HL-60/S4 (cell line): ENCODE measurements around the gene FAM193B.

Experiments used
- in situ Hi-C: fragments of 300-500 bp; cut with MboI; formaldehyde crosslinking; loops from 2 replicates; pipeline ENCODE4 v1.14.3; 2022; ENCODE audit warnings: low sequenced_read_pairs

The FAM193B gene

GRCh38 chr5:177554474-177555111 is at the start of gene FAM193B:
FAM193B (minus strand) TSS chr5:177554563; CDS start chr5:177554458, 105 bp downstream.
- in situ Hi-C loops, result no loop called here

DNA sequence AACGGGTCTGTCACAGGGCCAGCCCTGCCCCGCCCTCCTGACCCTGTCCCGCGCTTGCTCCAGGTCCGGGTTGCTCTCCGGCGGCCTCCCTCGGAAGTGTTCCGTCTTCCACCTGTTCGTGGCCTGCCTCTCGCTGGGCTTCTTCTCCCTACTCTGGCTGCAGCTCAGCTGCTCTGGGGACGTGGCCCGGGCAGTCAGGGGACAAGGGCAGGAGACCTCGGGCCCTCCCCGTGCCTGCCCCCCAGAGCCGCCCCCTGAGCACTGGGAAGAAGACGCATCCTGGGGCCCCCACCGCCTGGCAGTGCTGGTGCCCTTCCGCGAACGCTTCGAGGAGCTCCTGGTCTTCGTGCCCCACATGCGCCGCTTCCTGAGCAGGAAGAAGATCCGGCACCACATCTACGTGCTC is 49.8 kb upstream of the FAM193B start:
- in situ Hi-C loops, result loop anchor here (25.0 kb wide), 1 partner anchor 458 kb away; no protein-coding TSS in a partner anchor

- in situ Hi-C loops, result loop anchor here (25.0 kb wide), 1 partner anchor 459 kb away; no protein-coding TSS in a partner anchor
Measured at GRCh38 chr5:177603631-177604030, 49.3 kb upstream of the FAM193B start.

GRCh38 chr5:177602458-177602830 is 48.1 kb upstream of the FAM193B start:
- in situ Hi-C loops, result loop anchor here (25.0 kb wide), 1 partner anchor 460 kb away; no protein-coding TSS in a partner anchor

DNA sequence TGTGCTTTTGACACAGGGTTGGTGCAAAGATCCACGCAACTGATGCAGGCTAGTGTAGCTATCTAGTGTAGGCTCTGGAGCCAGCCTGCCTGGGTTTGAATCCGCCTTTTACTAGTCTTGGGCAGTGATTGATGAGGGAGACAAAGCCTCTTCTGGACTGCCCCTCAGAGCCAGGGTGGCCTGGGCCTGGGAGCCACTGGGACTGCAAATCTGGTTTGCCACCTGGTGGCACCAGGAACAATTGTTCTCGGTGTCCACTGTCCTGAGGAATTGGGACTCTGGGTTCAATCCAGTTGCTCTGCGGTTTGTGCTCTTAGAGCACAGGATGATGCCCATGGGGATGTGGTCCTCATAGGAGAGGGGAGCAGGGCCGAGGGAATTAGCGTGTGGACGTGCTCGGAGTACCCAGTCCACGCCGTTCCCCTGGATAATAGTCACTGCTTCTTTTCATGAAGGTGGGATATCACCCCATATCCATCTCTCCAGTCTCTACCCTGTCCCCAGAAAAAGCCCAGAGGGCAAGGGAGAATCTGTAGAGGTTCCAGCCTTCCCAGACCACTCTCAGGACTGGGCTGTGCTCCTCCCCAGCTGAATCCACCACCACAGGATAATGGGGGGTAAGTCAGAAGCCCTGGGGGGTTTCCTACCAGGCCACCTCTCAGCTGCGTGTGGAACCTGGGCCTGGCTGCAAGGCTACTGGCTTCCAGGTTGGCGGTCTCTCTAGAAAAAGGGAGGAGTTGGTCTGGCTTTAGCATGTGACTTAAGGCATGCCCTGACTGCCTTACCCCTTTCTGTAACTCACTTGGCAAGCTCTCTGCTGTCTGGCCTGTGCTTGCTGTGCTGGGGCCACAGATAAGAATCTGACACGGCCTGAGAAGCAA is 47.5 kb upstream of the FAM193B start:
- in situ Hi-C loops, result loop anchor here (25.0 kb wide), 1 partner anchor 460 kb away; no protein-coding TSS in a partner anchor

DNA sequence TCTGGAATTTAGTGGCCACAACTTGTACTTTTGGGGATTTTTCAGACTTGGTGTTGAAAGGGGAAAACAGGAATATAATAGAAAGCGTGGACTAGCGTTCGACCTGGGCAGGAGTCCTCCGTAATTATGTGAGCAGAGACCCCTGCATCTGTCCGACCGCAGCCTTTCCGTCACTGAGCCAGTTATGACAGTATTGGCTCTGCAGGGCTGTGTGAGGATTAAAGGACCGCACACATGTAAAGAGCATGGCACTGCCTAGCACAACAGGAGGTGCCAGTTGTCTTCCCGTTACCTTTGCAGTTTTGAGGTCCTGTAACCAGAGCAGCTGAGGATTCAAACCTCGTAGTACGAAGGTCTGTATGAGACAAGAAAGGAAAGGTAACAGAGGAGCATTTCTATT is 46.8 kb upstream of the FAM193B start:
- in situ Hi-C loops, result loop anchor here (25.0 kb wide), 1 partner anchor 461 kb away; no protein-coding TSS in a partner anchor

GRCh38 chr5:177600508-177601018 is 46.2 kb upstream of the FAM193B start:
- in situ Hi-C loops, result loop anchor here (25.0 kb wide), 1 partner anchor 462 kb away; no protein-coding TSS in a partner anchor

DNA sequence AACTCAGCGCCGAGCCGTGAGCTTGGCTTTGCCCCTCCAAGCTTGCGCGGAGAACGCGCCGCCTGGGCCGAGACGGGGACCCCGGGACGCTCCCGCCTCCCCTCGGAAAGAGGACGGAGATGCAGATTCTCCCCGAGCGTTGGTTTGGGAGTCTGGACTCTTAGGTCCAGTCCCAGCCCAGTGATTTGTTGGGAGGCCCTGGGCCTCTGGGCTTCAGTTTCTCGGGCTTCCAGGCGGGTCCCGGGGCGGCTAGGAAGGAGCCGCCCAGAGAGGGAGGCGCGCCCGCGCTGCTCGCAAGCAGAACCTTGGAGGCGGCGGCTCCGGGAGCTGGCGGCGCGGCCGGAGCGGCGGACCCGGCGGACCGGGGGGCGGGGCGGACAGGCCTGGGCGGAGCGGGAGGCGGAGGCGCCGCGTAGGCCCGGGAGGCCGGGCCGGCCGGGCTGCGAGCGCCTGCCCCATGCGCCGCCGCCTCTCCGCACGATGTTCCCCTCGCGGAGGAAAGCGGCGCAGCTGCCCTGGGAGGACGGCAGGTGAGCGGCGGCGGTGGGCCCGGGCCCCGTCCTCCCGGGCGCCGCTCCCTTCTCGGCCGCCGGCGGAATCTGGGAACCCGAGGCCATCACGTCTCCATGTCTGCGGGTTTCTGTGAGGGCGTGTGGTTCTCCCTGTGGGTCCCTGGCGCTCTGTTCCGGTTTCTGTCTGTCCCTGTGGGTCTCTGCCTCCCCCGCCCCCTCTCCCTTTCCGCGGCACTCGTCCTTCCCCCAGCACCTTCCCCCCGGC is 45.6 kb upstream of the FAM193B start, which contains the start of gene B4GALT7:
B4GALT7 (plus strand) TSS at position 402 of the 777 bp plus-strand sequence; CDS start at position 481, 79 bp downstream.
- in situ Hi-C loops, result loop anchor here (25.0 kb wide), 1 partner anchor 462 kb away; no protein-coding TSS in a partner anchor

GRCh38 chr5:177598477-177598876 is 44.1 kb upstream of the FAM193B start:
- in situ Hi-C loops, result no loop called here

DNA sequence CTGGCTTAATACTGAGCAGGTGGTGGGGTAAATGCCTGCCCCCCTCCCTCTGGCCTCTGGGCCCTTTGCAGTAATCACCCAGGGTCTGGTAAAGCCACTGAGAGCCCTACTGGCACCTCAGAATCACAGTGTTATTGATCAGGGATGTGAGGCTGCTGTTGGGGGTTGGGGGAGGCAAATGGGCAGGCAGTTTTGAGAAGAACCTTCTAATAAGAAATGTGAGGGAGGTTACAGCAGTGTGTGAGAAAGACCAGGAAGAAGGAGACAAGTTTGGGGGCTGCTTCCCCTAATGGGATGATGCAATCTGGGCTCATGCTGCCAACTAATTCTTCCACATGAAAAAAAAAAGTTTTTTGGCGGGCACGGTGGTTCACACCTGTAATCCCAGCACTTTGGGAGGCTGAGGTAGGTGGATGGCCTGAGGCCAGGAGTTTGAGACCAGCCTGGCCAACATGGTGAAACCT is 42.4 kb upstream of the FAM193B start:
- in situ Hi-C loops, result no loop called here

GRCh38 chr5:177595991-177596774 is 41.8 kb upstream of the FAM193B start:
- in situ Hi-C loops, result no loop called here

- in situ Hi-C loops, result no loop called here
Measured at GRCh38 chr5:177595026-177595585, 40.7 kb upstream of the FAM193B start.

DNA sequence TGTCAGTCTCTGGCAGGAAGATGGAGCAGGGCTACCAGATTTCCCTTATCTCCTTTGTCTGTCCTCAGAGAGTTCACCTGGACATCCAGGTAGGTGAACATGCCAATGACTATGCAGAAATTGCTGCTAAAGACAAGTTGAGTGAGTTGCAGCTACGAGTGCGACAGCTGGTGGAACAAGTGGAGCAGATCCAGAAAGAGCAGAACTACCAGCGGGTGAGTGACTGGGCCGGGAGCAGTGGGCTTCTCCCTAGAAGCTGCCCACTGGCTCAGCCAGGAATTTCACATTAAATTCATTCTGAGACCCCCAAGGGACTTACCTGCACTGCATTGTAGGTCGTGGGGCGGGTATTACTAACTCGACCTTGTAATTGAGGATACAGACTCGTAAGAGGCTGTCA is 39.7 kb upstream of the FAM193B start:
- in situ Hi-C loops, result no loop called here

DNA sequence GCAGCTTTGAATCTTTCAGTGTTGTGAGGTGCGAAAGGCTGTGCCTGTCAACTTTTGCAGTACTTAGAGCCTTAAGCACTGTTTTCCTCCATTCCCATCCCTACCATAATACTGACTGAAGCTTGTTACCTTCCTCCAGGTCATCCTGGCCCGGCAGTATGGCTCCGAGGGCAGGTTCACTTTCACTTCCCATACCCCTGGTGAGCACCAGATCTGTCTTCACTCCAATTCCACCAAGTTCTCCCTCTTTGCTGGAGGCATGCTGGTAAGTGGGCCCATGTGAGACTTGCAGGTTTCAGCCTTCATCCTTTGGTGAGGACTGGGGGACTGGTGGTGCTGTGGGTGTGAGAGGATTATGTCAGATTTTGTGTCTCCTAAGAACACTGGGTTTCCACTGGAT is 39.1 kb upstream of the FAM193B start:
- in situ Hi-C loops, result no loop called here

- in situ Hi-C loops, result no loop called here
Measured at GRCh38 chr5:177592905-177593304, 38.5 kb upstream of the FAM193B start.

DNA sequence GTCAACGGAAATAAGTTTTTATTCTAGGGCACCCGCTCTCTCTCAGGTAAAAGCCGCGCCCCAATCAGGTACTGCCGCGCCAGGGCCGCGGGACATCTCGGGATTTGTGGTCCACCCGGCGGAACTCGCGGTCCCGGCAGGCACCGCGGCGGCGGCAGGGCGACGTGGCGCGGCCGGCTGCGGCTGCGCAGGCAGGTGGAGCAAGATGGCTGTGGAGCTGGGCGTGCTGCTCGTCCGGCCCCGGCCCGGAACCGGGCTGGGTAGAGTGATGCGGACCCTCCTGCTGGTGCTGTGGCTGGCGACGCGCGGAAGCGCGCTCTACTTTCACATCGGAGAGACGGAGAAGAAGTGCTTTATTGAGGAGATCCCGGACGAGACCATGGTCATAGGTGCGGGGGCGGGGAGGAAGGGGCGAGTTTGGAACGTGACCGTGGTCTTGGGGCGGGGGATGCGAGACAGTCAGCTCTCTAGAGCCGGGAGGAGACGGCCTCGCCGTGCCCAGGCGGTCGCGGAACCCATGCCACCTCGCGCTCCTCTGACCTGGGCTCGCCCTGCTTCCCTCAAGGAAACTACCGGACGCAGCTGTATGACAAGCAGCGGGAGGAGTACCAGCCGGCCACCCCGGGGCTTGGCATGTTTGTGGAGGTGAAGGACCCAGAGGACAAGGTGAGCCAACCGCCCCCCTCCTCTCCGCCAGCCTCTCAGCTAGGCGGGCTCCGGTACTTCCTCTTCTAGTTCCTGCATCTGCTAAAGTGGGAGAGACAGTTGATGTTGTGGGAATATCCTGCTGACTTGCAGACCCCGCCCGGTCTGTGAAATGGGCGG is 37.9 kb upstream of the FAM193B start, which contains the start of gene TMED9:
TMED9 (plus strand) TSS at position 194 of the 825 bp plus-strand sequence; CDS start at position 206, 12 bp downstream.
- in situ Hi-C loops, result no loop called here

DNA sequence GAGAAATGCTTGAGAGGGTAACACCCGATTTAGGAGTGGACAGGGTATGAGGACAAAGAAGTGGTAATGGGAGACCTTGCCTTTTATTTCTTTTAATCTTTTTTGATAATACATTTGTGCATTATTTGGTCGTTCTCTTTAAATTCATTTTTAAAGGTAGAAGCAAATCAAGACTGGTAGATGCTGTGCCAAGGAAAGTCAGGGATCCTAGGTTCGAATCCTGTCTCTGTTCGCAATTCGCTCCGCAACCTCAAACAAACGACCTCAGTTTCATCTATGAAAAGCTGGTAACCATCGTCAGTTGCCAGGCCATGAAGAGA is 37.3 kb upstream of the FAM193B start:
- in situ Hi-C loops, result no loop called here

DNA sequence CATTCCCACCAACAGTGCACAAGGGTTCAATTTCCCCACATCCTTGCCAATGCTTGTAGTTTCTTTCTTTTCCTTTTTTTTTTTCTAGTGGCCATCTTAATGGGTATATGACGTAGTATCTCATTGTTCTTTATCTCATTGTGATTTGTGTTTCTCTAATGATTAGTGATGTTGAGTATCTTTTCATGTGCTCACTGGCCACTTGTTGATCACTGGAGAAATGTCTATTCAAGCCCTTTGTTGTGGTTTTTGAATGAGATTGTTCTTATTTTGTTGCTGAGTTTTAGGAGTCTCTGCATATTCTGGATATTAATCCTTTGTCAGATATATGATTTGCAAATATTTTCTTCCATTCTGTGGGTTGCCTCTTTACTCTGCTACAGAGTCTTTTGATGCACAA is 36.0 kb upstream of the FAM193B start:
- in situ Hi-C loops, result no loop called here
